HG02885 (cell line): ENCODE data around the gene ALDH8A1.

ENCODE experiments used
- ATAC-seq: cut with Tn5 transposase; IDR thresholded peaks from one replicate; pipeline ENCODE4 v1.9.1; 2021; ENCODE audit warnings: mild to moderate bottlenecking; ENCODE audit not compliant: unreplicated experiment, poor library complexity

The ALDH8A1 gene

GRCh38 chr6:134949927-134950326, at the start of gene ALDH8A1:
Gene ALDH8A1, minus strand, starts transcription at chr6:134950101. Its CDS starts 48 bp downstream, at chr6:134950053.
- ATAC-seq = no peak

GRCh38 chr6:134999107-134999506, 49.2 kb upstream of the ALDH8A1 start:
- ATAC-seq = no peak

- ATAC-seq = no peak
Observed at GRCh38 chr6:134997133-134997995, 47.5 kb upstream of the ALDH8A1 start.

- ATAC-seq = no peak
Observed at GRCh38 chr6:134995536-134995935, 45.6 kb upstream of the ALDH8A1 start.

GRCh38 chr6:134994431-134994830, 44.5 kb upstream of the ALDH8A1 start:
- ATAC-seq = no peak

- no peak for ATAC-seq
Observed at GRCh38 chr6:134992155-134992554, 42.3 kb upstream of the ALDH8A1 start.

GRCh38 chr6:134990262-134990661, 40.4 kb upstream of the ALDH8A1 start:
- no peak for ATAC-seq

GRCh38 chr6:134984821-134985220, 34.9 kb upstream of the ALDH8A1 start:
- ATAC-seq = no peak

- ATAC-seq = no peak
Observed at GRCh38 chr6:134983823-134984222, 33.9 kb upstream of the ALDH8A1 start.

GRCh38 chr6:134982161-134982560, 32.3 kb upstream of the ALDH8A1 start:
- no peak for ATAC-seq

- no peak for ATAC-seq
Observed at GRCh38 chr6:134980846-134981245, 30.9 kb upstream of the ALDH8A1 start.

- ATAC-seq = peak; percentile 90
Observed at GRCh38 chr6:134979142-134979541, 29.2 kb upstream of the ALDH8A1 start.

GRCh38 chr6:134974370-134974769, 24.5 kb upstream of the ALDH8A1 start:
- ATAC-seq = no peak

- peak; percentile 64 for ATAC-seq
Observed at GRCh38 chr6:134967711-134968110, 17.8 kb upstream of the ALDH8A1 start.

GRCh38 chr6:134964451-134965203, 14.7 kb upstream of the ALDH8A1 start:
- ATAC-seq = no peak

GRCh38 chr6:134962421-134962820, 12.5 kb upstream of the ALDH8A1 start:
- no peak for ATAC-seq

GRCh38 chr6:134961366-134961765, 11.5 kb upstream of the ALDH8A1 start:
- ATAC-seq = no peak

GRCh38 chr6:134959603-134960002, 9.7 kb upstream of the ALDH8A1 start:
- no peak for ATAC-seq

- ATAC-seq = no peak
Observed at GRCh38 chr6:134956676-134957075, 6.8 kb upstream of the ALDH8A1 start.

GRCh38 chr6:134956032-134956431, 6.1 kb upstream of the ALDH8A1 start:
- ATAC-seq = no peak

- ATAC-seq = no peak
Observed at GRCh38 chr6:134954272-134955000, 4.5 kb upstream of the ALDH8A1 start.
